22Rv1 (cell line): ENCODE measurements around the gene RNF181.

Experiments used
- ZFX ChIP-seq: fragments of 450-650 bp; IDR thresholded peaks from 2 replicates; pipeline ENCODE4 v1.6.1; 2017; ENCODE audit warnings: antibody characterized with exemption, borderline replicate concordance
- TF ChIP-seq, protein P1 (sequence below): fragments of 450-650 bp; IDR thresholded peaks from 2 replicates; pipeline ENCODE4 v1.5.1; 2017; ENCODE audit warnings: mild to moderate bottlenecking

DNA sequence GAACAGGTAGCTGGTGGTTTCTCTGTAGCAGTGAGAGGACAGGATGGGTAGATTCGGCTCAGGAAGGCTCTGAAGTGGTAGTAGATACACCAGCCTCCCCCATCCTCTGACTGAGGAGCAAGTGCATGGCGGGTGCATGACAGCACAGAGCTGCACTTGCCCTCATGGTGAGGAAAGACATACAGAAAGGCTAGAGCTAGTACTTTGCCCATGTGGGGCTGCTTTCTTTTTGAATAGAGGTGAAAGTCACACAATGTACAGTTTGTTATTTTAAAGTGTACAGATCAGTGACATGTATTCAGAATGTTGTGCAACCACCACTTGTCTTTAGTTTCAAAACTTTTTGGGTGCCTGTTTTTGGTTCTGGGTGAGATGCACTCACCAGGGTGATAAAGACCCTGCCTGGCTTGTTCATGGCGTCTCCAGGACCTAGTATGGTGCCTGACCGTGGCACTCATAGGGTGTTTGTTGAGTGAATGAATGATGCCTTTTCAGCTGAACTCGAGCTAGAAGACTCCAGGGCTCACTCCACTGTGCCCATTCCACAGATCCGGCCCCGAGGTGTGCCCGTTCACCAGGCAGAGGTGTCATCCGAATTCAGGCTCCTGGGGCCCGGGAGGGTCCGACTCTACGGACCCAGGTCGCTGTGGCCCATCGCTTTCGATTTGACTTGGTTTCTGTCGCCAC is 11.7 kb upstream of the RNF181 start:
- TF ChIP-seq, protein P1, sequence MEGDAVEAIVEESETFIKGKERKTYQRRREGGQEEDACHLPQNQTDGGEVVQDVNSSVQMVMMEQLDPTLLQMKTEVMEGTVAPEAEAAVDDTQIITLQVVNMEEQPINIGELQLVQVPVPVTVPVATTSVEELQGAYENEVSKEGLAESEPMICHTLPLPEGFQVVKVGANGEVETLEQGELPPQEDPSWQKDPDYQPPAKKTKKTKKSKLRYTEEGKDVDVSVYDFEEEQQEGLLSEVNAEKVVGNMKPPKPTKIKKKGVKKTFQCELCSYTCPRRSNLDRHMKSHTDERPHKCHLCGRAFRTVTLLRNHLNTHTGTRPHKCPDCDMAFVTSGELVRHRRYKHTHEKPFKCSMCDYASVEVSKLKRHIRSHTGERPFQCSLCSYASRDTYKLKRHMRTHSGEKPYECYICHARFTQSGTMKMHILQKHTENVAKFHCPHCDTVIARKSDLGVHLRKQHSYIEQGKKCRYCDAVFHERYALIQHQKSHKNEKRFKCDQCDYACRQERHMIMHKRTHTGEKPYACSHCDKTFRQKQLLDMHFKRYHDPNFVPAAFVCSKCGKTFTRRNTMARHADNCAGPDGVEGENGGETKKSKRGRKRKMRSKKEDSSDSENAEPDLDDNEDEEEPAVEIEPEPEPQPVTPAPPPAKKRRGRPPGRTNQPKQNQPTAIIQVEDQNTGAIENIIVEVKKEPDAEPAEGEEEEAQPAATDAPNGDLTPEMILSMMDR = no peak
- no peak for TF ChIP-seq ZFX
